SU-DHL-6 (cell line): ENCODE measurements around the gene BARD1.

Source experiments
- H2AFZ ChIP-seq: fragments of 200-600 bp; sonication (generic); 2 replicates; pipeline ENCODE4 v1.6.1; 2014; ENCODE audit warnings: low read depth, mild to moderate bottlenecking, moderate library complexity, mixed read lengths, antibody characterized with exemption, low read length; ENCODE audit not compliant: severe bottlenecking
- H3F3A ChIP-seq: fragments of 200-600 bp; shearing (Covaris generic); 2 replicates; pipeline ENCODE4 v1.6.0; 2016; ENCODE audit warnings: antibody characterized with exemption, mild to moderate bottlenecking; ENCODE audit not compliant: insufficient read depth
- H3K27ac ChIP-seq: fragments of 200-600 bp; sonication (generic); 2 replicates; pipeline ENCODE4 v1.5.1; 2016; ENCODE audit warnings: low read depth, mild to moderate bottlenecking, low read length, moderate library complexity, mixed read lengths
- H3K27me3 ChIP-seq: fragments of 200-600 bp; sonication (generic), shearing (Covaris generic); 2 replicates; pipeline ENCODE4 v1.6.0; 2014; ENCODE audit warnings: mild to moderate bottlenecking, low read length
- H3K36me3 ChIP-seq: fragments of 200-600 bp; sonication (generic); 2 replicates; pipeline ENCODE4 v1.6.1; 2014; ENCODE audit warnings: mild to moderate bottlenecking, low read length, mixed read lengths
- H3K4me2 ChIP-seq: fragments of 300-600, 200-600 bp; shearing (Covaris generic), sonication (generic); 2 replicates; pipeline ENCODE4 v1.6.0; 2014; ENCODE audit warnings: low read length, low read depth, mild to moderate bottlenecking; ENCODE audit not compliant: poor library complexity, severe bottlenecking
- H3K4me3 ChIP-seq: fragments of 200-600 bp; sonication (generic); 2 replicates; pipeline ENCODE4 v1.5.1; 2014; ENCODE audit warnings: antibody characterized with exemption, low read length, mild to moderate bottlenecking, mixed read lengths; ENCODE audit not compliant: insufficient read depth, poor library complexity, severe bottlenecking
- H3K79me2 ChIP-seq: fragments of 200-600 bp; sonication (generic); 2 replicates; pipeline ENCODE4 v1.6.1; 2014; ENCODE audit warnings: mild to moderate bottlenecking, low read length, moderate library complexity; ENCODE audit not compliant: insufficient read depth
- H3K9ac ChIP-seq: fragments of 200-600 bp; sonication (generic); 2 replicates; pipeline ENCODE4 v1.7.0; 2014; ENCODE audit warnings: mild to moderate bottlenecking, low read length
- H3K9me2 ChIP-seq: fragments of 200-600 bp; sonication (generic); replicated peaks from 2 replicates; pipeline ENCODE4 v1.6.1; 2014; ENCODE audit warnings: low read length; ENCODE audit not compliant: insufficient read depth
- H3K9me3 ChIP-seq: fragments of 200-600 bp; sonication (generic); 2 replicates; pipeline ENCODE4 v1.6.1; 2014; ENCODE audit warnings: low read length, mixed read lengths; ENCODE audit not compliant: insufficient read depth
- H4K20me1 ChIP-seq: fragments of 200-600 bp; sonication (generic); 2 replicates; pipeline ENCODE4 v1.6.1; 2014; ENCODE audit warnings: low read depth, mild to moderate bottlenecking, antibody characterized with exemption, low read length, moderate library complexity, mixed read lengths
- EZH2phosphoT487 ChIP-seq: fragments of 200-600 bp; sonication (generic), shearing (Covaris generic); conservative IDR thresholded peaks from 2 replicates; pipeline ENCODE4 v1.6.1; 2018; ENCODE audit warnings: mild to moderate bottlenecking, antibody characterized with exemption, low read length, moderate library complexity, mixed read lengths
- TF ChIP-seq, protein P1 (sequence below): fragments of 200-600 bp; sonication (generic); IDR thresholded peaks from one replicate; pipeline ENCODE4 v1.5.1; 2017; ENCODE audit warnings: antibody characterized with exemption, mild to moderate bottlenecking, low read length, moderate library complexity; ENCODE audit not compliant: insufficient read depth, poor library complexity, severe bottlenecking

The BARD1 gene

DNA sequence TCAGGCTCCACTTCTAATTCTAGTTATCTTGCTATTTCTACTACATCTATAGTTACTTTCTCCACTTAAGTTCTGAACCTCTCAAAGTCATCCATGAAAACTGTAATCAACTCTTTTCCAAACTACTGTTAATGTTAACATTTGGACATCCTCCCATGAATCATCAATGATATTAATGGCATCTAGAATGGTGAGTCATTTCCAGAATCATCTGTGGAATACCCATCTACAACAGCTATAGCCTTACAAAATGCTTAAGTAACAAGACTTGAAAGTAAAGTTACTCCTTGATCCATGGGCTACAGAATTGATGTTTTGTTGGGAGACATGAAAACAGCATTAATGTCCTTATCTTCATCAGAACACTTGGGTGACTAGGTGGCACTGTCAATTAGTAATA is 35.4 kb downstream of the BARD1 start:
- Histone ChIP-seq H4K20me1 (peaks cover 13% of the 10 kb centered on the region), H2AFZ (no peak overlapping the region), H3K9ac (no peak overlapping the region), H3K79me2 (peaks cover 48% of the 10 kb centered on the region), H3K4me3 (no peak overlapping the region), H3F3A (0 out of 2 replicates have a peak, but pooled peaks cover 6% of the 10 kb centered on the region), H3K36me3 (peaks cover 26% of the 10 kb centered on the region; the same call in 1 of the 2 replicates), H3K27ac (no peak overlapping the region), H3K9me3 (no peaks in the 10 kb centered on the region), H3K9me2 (no peaks in the 10 kb centered on the region), H3K27me3 (no peaks in the 10 kb centered on the region), H3K4me2 (no peak overlapping the region)
- TF ChIP-seq, protein P1, sequence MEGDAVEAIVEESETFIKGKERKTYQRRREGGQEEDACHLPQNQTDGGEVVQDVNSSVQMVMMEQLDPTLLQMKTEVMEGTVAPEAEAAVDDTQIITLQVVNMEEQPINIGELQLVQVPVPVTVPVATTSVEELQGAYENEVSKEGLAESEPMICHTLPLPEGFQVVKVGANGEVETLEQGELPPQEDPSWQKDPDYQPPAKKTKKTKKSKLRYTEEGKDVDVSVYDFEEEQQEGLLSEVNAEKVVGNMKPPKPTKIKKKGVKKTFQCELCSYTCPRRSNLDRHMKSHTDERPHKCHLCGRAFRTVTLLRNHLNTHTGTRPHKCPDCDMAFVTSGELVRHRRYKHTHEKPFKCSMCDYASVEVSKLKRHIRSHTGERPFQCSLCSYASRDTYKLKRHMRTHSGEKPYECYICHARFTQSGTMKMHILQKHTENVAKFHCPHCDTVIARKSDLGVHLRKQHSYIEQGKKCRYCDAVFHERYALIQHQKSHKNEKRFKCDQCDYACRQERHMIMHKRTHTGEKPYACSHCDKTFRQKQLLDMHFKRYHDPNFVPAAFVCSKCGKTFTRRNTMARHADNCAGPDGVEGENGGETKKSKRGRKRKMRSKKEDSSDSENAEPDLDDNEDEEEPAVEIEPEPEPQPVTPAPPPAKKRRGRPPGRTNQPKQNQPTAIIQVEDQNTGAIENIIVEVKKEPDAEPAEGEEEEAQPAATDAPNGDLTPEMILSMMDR, result no peak
- no peak for TF ChIP-seq EZH2phosphoT487

DNA sequence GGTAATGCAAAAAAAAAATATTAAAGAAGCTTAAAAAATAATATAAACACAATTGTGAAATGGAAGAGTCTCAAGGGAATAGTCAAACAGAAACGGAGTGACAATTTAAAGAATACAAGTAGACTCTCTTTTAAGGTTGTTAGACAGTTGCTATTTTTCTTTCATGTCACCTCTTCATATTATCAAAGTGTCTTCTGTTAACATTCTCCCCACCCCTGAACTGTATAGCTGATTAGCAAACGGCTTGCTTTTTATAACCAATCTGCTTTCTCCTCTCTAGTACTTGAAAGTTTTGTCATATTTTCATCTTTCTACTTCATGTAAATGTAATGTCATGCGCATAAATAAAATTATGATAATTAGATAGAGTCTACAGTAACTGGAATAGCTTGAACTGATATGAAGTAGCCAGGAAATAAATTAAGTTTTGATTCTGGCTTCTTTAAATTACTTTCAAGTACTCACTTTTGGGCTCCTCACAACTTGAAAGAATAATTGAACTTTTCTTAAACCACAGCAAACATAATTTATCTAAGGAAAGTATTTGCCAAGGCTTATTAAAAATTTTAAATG is 37.0 kb downstream of the BARD1 start:
- Histone ChIP-seq H3K36me3 (peaks cover 23% of the 10 kb centered on the region; the same call in 1 of the 2 replicates), H3K4me2 (no peak overlapping the region), H3K27ac (no peak overlapping the region), H3K9me2 (no peaks in the 10 kb centered on the region), H4K20me1 (peaks cover 7% of the 10 kb centered on the region; the same call in 1 of the 2 replicates), H3K9me3 (no peaks in the 10 kb centered on the region), H3K4me3 (no peak overlapping the region), H3F3A (0 out of 2 replicates have a peak, but pooled peaks cover 6% of the 10 kb centered on the region), H3K9ac (no peak overlapping the region), H3K27me3 (no peaks in the 10 kb centered on the region), H2AFZ (no peak overlapping the region), H3K79me2 (peaks cover 37% of the 10 kb centered on the region)
- no peak for TF ChIP-seq EZH2phosphoT487
- TF ChIP-seq, protein P1, result no peak

DNA sequence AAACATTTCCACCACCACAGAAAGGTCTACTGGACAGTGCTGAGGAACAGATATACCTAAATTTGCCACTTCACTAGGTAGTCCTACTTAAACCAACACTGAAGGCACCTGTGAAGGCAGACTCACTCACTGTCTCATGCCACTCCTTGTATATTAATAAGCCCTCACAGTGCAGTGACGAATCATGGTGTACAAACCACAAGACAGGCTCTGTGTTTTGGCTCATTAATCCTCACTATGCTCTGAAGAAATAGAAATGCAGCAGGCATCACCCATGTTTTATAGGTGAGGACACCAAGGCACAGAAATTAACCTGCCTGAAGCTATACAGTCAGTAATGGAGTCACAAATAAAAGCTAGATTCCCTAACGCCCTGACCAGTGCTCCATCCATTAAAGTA is 44.3 kb downstream of the BARD1 start:
- H3K9me2 ChIP-seq, result no peaks in the 10 kb centered on the region
- H2AFZ ChIP-seq, result no peak overlapping the region
- H3F3A ChIP-seq, result no peaks in the 10 kb centered on the region
- no peaks in the 10 kb centered on the region for H3K9me3 ChIP-seq
- no peak overlapping the region for H3K27ac ChIP-seq
- peaks cover 11% of the 10 kb centered on the region for H4K20me1 ChIP-seq
- H3K9ac ChIP-seq, result no peak overlapping the region
- no peak overlapping the region for H3K4me2 ChIP-seq
- no peak overlapping the region for H3K4me3 ChIP-seq
- no peaks in the 10 kb centered on the region for H3K27me3 ChIP-seq
- H3K36me3 ChIP-seq, result peaks cover 44% of the 10 kb centered on the region
- TF ChIP-seq, protein P1, result no peak
- no peak for TF ChIP-seq EZH2phosphoT487
- H3K79me2 ChIP-seq, result peaks cover 23% of the 10 kb centered on the region
